Erythroblast (primary cell): Measurements from ENCODE around the gene OR5F1.

Source experiments
- DNase-seq, 2 experiments: peaks; one replicate each; lab custom pipeline; 2025; lab: John Stamatoyannopoulos, UW
- GATA1 ChIP-seq: IDR thresholded peaks from 2 replicates; pipeline ENCODE4 v1.6.1; 2011; ENCODE audit warnings: low read depth, mild to moderate bottlenecking, control low read depth, low read length, moderate library complexity
- POLR2A ChIP-seq: IDR thresholded peaks from 2 replicates; pipeline ENCODE4 v1.6.1; 2011; ENCODE audit warnings: mild to moderate bottlenecking, low read length

Gene OR5F1

DNA sequence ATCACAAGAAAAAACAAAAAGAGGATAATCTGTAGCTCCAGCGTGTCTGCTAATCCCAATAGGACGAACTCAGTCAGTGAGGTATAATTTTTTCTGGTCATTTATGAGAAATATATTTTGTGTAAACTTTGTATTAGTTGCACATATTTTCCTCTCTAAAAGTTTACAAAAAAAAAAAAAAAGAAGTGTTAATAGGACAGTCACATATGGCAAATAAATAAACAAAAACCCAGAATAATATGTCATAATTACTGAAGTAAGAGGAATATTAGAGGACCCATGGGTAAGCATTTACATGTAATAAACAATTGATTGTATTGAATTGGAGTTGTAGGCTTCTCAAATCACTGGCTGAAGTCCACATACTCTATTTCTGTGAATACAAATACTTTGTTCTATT is at the start of gene OR5F1:
OR5F1 (minus strand) TSS at position 101 of the 400 bp plus-strand sequence; CDS start at position 101, 0 bp downstream.
- TF ChIP-seq POLR2A (no peak), GATA1 (no peak)
- no peak for DNase-seq

DNA sequence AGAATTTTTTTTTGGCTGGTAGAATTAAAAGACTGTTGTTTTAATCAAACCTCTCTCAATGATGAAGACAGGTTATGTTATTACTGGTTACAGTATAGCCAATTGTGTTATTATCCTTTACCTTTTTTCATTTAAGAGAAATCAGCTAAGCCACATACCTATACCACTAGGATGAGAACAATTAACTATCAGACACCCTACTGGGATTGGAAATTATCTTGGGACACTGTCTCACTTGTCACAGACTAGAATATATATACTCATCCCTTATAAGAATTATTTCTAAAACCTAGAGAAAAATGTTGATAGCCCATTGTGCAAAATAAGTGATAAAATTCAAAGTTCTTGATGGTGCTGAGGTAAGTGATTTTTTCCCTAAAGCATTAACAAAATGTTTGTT is 32.9 kb upstream of the OR5F1 start, which contains the start of gene OR5AS1:
OR5AS1 (plus strand) TSS at position 301 of the 400 bp plus-strand sequence. CDS start 2,765 bp downstream, outside the sequence.
- DNase-seq, result no peak
- TF ChIP-seq POLR2A, result no peak
- no peak for TF ChIP-seq GATA1

DNA sequence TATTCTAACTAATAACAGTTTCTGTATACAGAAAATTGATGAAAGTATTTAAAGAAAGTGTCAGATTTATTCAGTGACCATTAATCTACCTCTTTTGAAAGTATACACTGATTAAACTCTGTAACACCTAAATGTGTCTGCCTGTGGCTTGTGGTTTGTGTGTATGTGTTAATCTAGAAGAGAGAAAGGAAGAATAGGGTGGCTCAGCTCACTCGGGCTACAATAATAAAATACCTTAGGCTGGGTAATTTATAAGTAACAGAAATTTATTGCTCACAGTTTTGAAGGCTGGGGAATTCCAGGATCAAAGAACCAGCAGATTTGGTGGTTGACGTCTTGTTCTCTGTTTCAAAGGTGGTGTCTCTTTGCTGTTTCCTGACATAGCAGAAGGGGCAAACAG is 19.4 kb upstream of the OR5F1 start:
- no peak for TF ChIP-seq GATA1
- TF ChIP-seq POLR2A, result no peak

DNA sequence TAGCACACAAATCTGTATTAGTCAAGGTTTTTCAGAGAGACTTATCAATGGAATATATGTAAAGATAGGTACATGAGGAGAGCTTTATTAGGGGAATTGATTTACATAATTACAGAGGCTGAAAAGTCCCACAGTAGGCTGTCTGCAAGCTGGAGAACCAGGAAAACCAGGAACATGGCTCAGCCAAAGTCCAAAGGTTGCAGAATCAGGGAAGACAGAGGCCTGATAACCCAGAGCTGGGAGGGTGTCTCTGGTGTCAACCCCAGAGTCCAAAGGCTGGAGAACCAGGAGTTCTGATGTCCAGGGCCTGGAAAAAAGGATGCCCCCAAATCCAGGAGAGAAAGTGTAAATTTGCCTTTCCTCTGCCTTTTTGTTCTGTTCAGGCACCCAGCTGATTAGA is 16.3 kb upstream of the OR5F1 start:
- DNase-seq, result no peak
- TF ChIP-seq POLR2A, result no peak

More for the DNA sequence above, 19.4 kb upstream of the OR5F1 start:
- no peak for DNase-seq

DNA sequence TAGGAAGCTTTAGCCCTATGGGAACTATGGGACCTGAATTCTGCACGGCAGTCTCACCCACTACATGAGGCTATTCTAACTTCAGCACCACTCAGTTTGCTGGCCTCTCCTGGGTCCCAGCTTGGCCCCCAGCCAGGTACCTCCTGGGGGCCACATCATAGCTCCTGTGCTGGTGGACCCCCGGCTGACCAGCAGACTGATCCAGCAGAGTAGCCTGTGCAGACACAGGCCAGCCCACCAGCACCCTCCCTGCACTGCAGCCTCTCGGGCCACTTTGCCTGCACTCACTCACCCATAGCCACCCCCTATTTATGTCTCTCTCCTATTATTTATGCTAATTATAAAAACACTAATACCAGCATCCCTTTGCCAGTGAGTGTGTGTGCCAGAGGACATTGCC is 23.5 kb downstream of the OR5F1 start:
- DNase-seq, result no peak
- TF ChIP-seq POLR2A (no peak), GATA1 (no peak)

DNA sequence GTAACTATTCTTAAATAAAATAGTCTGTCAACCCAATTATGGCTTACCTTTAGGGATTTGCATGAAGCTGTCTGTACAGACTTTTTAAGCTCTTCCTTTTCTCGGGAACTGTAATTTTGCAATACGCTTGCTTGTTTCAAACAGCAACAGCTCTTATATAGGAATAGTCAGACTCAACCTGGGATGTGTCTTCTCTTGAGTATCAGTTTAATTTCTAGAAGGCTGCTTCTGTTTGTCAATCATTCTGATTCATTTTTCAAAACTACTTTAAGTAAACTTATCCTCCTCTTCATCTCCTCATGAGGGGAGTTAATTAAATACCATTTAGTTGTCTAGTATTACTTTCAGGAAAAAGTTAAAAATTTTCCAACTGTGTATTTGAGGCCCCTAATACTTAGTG is 24.6 kb downstream of the OR5F1 start, which contains the start of gene OR10AG1:
OR10AG1 (minus strand) TSS at position 101 of the 400 bp plus-strand sequence; CDS start at position 63, 38 bp downstream.
- no peak for DNase-seq
- TF ChIP-seq POLR2A (no peak), GATA1 (no peak)

DNA sequence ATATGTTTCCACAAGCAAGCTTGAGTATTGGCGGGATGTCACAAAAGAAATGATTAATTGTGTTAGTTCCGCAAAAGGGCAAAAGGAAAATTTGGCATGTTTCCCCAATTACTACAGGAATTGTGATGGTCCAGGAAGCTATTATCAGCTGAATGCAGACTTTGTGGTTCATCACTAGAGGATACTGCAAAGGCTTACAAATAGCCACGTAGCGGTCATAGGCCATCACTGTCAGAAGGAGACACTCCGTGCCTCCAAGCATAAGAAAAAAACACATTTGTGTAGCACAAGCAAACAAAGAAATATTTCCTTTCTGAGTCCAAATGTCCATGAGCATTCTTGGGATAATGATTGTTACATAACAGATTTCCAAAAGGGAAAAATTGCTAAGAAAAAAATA is 26.5 kb downstream of the OR5F1 start:
- no peak for DNase-seq

DNA sequence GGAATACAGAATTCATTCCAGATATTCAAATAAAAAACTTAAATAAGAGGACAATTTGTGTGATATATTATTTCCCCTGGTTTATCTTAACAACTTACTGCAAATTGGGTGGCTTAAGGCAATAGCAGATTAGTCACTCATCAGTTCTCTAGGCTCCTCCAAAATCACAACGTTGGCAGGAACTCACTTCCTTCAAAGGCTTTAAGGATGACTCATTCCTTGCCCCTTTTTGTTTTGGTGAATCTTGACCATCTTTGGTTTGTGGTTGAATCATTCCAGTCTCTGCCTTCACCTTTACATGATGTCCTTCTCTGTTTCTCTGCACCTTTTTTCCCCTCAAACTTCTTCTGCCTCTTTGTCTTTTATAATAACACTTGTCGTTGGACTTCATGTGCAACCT is 28.0 kb downstream of the OR5F1 start:
- no peak for TF ChIP-seq GATA1
- no peak for TF ChIP-seq POLR2A
- DNase-seq, result no peak

More for the DNA sequence above, 26.5 kb downstream of the OR5F1 start:
- TF ChIP-seq POLR2A (no peak), GATA1 (no peak)

DNA sequence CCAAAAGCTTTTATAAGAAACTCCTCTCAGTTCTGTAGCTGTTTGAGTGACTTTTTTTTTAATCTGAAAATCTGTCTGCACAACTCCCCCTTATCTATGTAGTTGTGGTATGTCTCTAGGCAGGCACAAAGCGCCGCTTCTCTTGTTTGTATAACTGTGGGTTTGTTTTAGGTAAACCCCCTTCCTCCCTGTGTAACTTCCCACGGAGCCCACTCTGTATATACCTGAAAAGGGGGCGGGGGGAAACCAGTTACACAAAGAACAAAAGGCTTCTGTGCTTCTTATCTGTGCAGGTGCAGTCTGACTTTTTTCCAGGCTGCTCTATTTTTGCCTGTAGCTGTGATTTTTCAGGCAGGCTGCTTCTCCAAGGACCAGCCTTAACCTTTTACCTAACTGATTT is 37.9 kb downstream of the OR5F1 start:
- no peak for DNase-seq
- TF ChIP-seq GATA1 (no peak), POLR2A (no peak)

DNA sequence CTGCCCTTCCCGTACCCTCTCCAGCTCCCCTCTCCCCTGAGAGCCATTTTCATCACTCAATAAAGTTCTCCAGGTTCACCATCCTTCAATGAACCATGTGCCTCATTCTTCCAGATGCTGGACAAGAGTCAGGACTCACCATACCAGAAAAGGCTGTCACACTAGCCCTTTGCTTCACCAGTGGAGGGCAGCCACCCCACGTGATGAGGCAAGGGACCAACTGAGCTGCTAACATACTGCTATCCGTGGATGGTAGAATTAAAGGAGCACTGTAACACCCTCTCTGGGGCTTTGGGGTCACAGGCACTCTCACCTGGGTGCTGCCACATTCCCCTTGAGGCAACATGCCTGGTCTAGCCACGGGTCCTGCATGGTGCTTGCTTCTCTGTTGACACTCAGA is 45.1 kb downstream of the OR5F1 start:
- no peak for TF ChIP-seq GATA1
- TF ChIP-seq POLR2A, result no peak
- DNase-seq, result no peak
